H1 (cell line): Measurements from ENCODE around the gene REG1A. TPM values are rescaled to one million over a fixed set of nuclear protein-coding genes. Genes with fewer than 3 reads are reported as not detected.

ENCODE experiments used
- CTCF ChIA-PET: fragments of 300-600 bp; sonication (Branson Sonifier 250); formaldehyde crosslinking; loops from one replicate; lab custom pipeline; 2021; ENCODE audit not compliant: partially characterized antibody; lab: Charles Lee
- POLR2A ChIA-PET: fragments of 300-600 bp; sonication (Branson Sonifier 250); formaldehyde crosslinking; loops from one replicate; lab custom pipeline; 2021; ENCODE audit warnings: inconsistent platforms; ENCODE audit not compliant: partially characterized antibody; lab: Charles Lee
- DNase-seq, 2 experiments: peaks; one replicate each; pipeline versions ENCODE4 v3.0.0 to v3.0.0-alpha.2; 2010 to 2022; ENCODE audit warnings: low spot score in 2 of 2, low read depth in 1 of 2, mixed read lengths in 1 of 2
- FAIRE-seq: peaks from 2 replicates; lab custom pipeline; 2011; peaks lifted over from hg19 to GRCh38; lab: Jason Lieb, UNC
- H2AFZ ChIP-seq: 2 replicates; pipeline ENCODE4 v1.8.1; 2012; ENCODE audit warnings: low read length, inconsistent platforms
- H2AK5ac ChIP-seq: 2 replicates; pipeline ENCODE4 v1.6.1; 2013; ENCODE audit warnings: low read depth, low read length
- H2BK120ac ChIP-seq: replicated peaks from 2 replicates; pipeline ENCODE3; 2013; ENCODE audit warnings: low read depth, low read length, inconsistent platforms
- H2BK12ac ChIP-seq: 2 replicates; pipeline ENCODE4 v1.6.1; 2013; ENCODE audit warnings: low read depth, low read length
- H2BK15ac ChIP-seq: 2 replicates; pipeline ENCODE4 v1.6.1; 2013; ENCODE audit warnings: low read length
- H2BK20ac ChIP-seq: 2 replicates; pipeline ENCODE4 v1.6.1; 2013; ENCODE audit warnings: low read length
- H2BK5ac ChIP-seq: 2 replicates; pipeline ENCODE4 v1.6.1; 2013; ENCODE audit warnings: low read depth, low read length
- H3K14ac ChIP-seq: 2 replicates; pipeline ENCODE4 v1.6.1; 2013; ENCODE audit warnings: inconsistent platforms; ENCODE audit not compliant: insufficient read length
- H3K18ac ChIP-seq: 2 replicates; pipeline ENCODE4 v1.6.1; 2013; ENCODE audit warnings: low read length; ENCODE audit errors: extremely low read depth
- H3K23ac ChIP-seq: 2 replicates; pipeline ENCODE4 v1.6.1; 2013; ENCODE audit warnings: inconsistent platforms; ENCODE audit not compliant: insufficient read length
- H3K23me2 ChIP-seq: 2 replicates; pipeline ENCODE4 v1.6.1; 2013; ENCODE audit warnings: low read depth, low read length
- H3K27ac ChIP-seq: 2 replicates; pipeline ENCODE4 v1.6.1; 2011; ENCODE audit warnings: low read depth, low read length, inconsistent platforms
- H3K27me3 ChIP-seq, 4 experiments: replicated peaks in 1 of 4; 1 replicate in 1 of 4; 2 replicates in 3 of 4; pipeline versions ENCODE4 v1.6.1 to v1.8.1; 2011 to 2013; ENCODE audit warnings: low read length in 3 of 4, mild to moderate bottlenecking in 3 of 4, inconsistent platforms in 2 of 4, mixed read lengths in 2 of 4, moderate library complexity in 1 of 4; ENCODE audit not compliant: control insufficient read depth in 3 of 4, insufficient read depth in 3 of 4; ENCODE audit errors: extremely low read depth in 1 of 4
- H3K36me3 ChIP-seq, 4 experiments: 2 replicates each; pipeline versions ENCODE4 v1.6.1 to v1.8.1; 2011 to 2013; ENCODE audit warnings: mild to moderate bottlenecking in 4 of 4, low read length in 3 of 4, moderate library complexity in 2 of 4, control low read depth in 1 of 4, inconsistent platforms in 1 of 4; ENCODE audit not compliant: insufficient read depth in 4 of 4, control insufficient read depth in 2 of 4
- H3K4ac ChIP-seq: replicated peaks from 2 replicates; pipeline ENCODE3; 2013; ENCODE audit warnings: low read length, low read depth, mixed read lengths, inconsistent platforms; ENCODE audit not compliant: insufficient read length
- H3K4me1 ChIP-seq, 4 experiments: replicated peaks in 1 of 4; 1 replicate in 1 of 4; 2 replicates in 3 of 4; pipeline versions ENCODE4 v1.6.1 to v1.8.1; 2011 to 2013; ENCODE audit warnings: low read length in 3 of 4, inconsistent platforms in 2 of 4, mixed read lengths in 1 of 4; ENCODE audit not compliant: insufficient read depth in 4 of 4, control insufficient read depth in 3 of 4
- H3K4me2 ChIP-seq, 2 experiments: 2 replicates each; pipeline versions ENCODE4 v1.6.1 to v1.8.1; 2011 to 2013; ENCODE audit warnings: low read depth in 2 of 2, low read length in 2 of 2, control low read depth in 1 of 2, inconsistent platforms in 1 of 2, mild to moderate bottlenecking in 1 of 2; ENCODE audit not compliant: insufficient read depth in 1 of 2
- H3K4me3 ChIP-seq, 4 experiments: fragments of 200-600, 300-600 bp in 1 of 4; sonication (generic), shearing (Covaris generic), sonication (Bioruptor Twin) in 1 of 4; 2 replicates each; pipeline versions ENCODE4 v1.5.1 to v1.8.1; 2011 to 2016; ENCODE audit warnings: low read length in 4 of 4, low read depth in 3 of 4, control low read depth in 2 of 4, inconsistent platforms in 2 of 4, mild to moderate bottlenecking in 2 of 4, mixed read lengths in 1 of 4, moderate library complexity in 1 of 4; ENCODE audit not compliant: insufficient read depth in 2 of 4; ENCODE audit errors: extremely low read depth in 1 of 4
- H3K56ac ChIP-seq: replicated peaks from 2 replicates; pipeline ENCODE3; 2013; ENCODE audit warnings: low read depth, mild to moderate bottlenecking, mixed read lengths, low read length, inconsistent platforms; ENCODE audit not compliant: insufficient read length
- H3K79me1 ChIP-seq: 2 replicates; pipeline ENCODE4 v1.6.1; 2013; ENCODE audit warnings: low read depth, low read length, control low read depth
- H3K79me2 ChIP-seq, 2 experiments: 2 replicates each; pipeline versions ENCODE4 v1.6.1 to v1.8.1; 2012 to 2013; ENCODE audit warnings: low read length in 2 of 2, mild to moderate bottlenecking in 2 of 2, inconsistent platforms in 1 of 2; ENCODE audit not compliant: insufficient read depth in 2 of 2, control insufficient read depth in 1 of 2
- H3K9ac ChIP-seq, 4 experiments: replicated peaks in 1 of 4; 1 replicate in 1 of 4; 2 replicates in 3 of 4; pipeline versions ENCODE4 v1.6.1 to v1.8.1; 2011 to 2013; ENCODE audit warnings: low read depth in 3 of 4, low read length in 3 of 4, control low read depth in 2 of 4, mild to moderate bottlenecking in 2 of 4, moderate library complexity in 2 of 4, inconsistent platforms in 1 of 4; ENCODE audit errors: extremely low read depth in 1 of 4
- H3K9me3 ChIP-seq, 2 experiments: 2 replicates each; pipeline versions ENCODE4 v1.6.1 to v1.8.1; 2012 to 2013; ENCODE audit warnings: mild to moderate bottlenecking in 2 of 2, moderate library complexity in 2 of 2, control low read depth in 1 of 2, inconsistent platforms in 1 of 2, low read depth in 1 of 2, low read length in 1 of 2, mixed read lengths in 1 of 2; ENCODE audit not compliant: insufficient read depth in 2 of 2
- H4K20me1 ChIP-seq, 2 experiments: replicated peaks in 1 of 2; 2 replicates each; pipeline versions ENCODE3 to v1.8.1; 2011 to 2013; ENCODE audit warnings: inconsistent platforms in 2 of 2, low read length in 2 of 2, mild to moderate bottlenecking in 1 of 2; ENCODE audit not compliant: insufficient read depth in 2 of 2, control insufficient read depth in 1 of 2
- H4K5ac ChIP-seq: 2 replicates; pipeline ENCODE4 v1.6.1; 2013; ENCODE audit warnings: low read length, low read depth, mixed read lengths, inconsistent platforms; ENCODE audit not compliant: insufficient read length
- H4K8ac ChIP-seq: 2 replicates; pipeline ENCODE4 v1.8.0; 2013; ENCODE audit warnings: mild to moderate bottlenecking, moderate library complexity, low read length, inconsistent platforms; ENCODE audit not compliant: insufficient read depth; ENCODE audit errors: extremely low read depth
- H4K91ac ChIP-seq: replicated peaks from 2 replicates; pipeline ENCODE3; 2013; ENCODE audit warnings: low read length, mixed read lengths, inconsistent platforms; ENCODE audit not compliant: insufficient read length
- RXRA ChIP-seq: IDR thresholded peaks from 2 replicates; pipeline ENCODE4 v1.6.1; 2011; ENCODE audit warnings: low read depth, mild to moderate bottlenecking, low read length, moderate library complexity; ENCODE audit not compliant: insufficient read depth
- WGBS, 2 experiments: shearing (Covaris generic) in 1 of 2; methylation state at CpG; one replicate each; pipeline versions ENCODE4 v1.1.6 to v1.1.7; 2013 to 2015; ENCODE audit warnings: low lambda C conversion rate in 2 of 2, mixed read lengths in 2 of 2, inconsistent platforms in 1 of 2, low coverage in 1 of 2, missing lambda C conversion rate in 1 of 2; ENCODE audit not compliant: insufficient replicate concordance in 2 of 2, insufficient coverage in 1 of 2, insufficient read length in 1 of 2; ENCODE audit errors: extremely low coverage in 1 of 2, missing lambda C conversion rate in 1 of 2; 5-methylcytosine and 5-hydroxymethylcytosine counted together
- long read RNA-seq, 2 experiments: library from RNA in 1 of 2; library from capped mRNA in 1 of 2; stranded (forward); transcript quantifications; one replicate each; pipeline ENCODE4 v2.0.0, GENCODE V29; 2021; ENCODE audit warnings: inconsistent platforms in 1 of 2
- polyA minus RNA-seq, 3 experiments: library from RNA; depleted of rRNA, polyadenylated mRNA; stranded (reverse); fragments of >200 nt; gene quantifications; 1 replicate in 2 of 3; 2 replicates in 1 of 3; pipeline ENCODE4 v1.2.3, GENCODE V29; 2011
- polyA plus RNA-seq, 7 experiments: library from polyadenylated mRNA; depleted of rRNA in 3 of 7; stranded (reverse) in 5 of 7; unstranded in 2 of 7; fragments of >200 nt in 5 of 7; fragments of 200-250 nt in 2 of 7; gene quantifications; 1 replicate in 5 of 7; 2 replicates in 1 of 7; 4 replicates in 1 of 7; pipeline versions ENCODE4 v1.2.1 to v1.2.3, GENCODE V29; 2011 to 2013; ENCODE audit warnings: missing spikeins in 2 of 7, mixed read lengths in 2 of 7
- total RNA-seq: library from RNA; stranded (reverse); fragmentation: NEBNext Ultra II Directional; extraction: Animal tissue kit (Norgen Biotek cat#: 25700); gene quantifications from 2 replicates; pipeline ENCODE4 v1.2.1, GENCODE V29; 2021

REG1A gene, protein sequence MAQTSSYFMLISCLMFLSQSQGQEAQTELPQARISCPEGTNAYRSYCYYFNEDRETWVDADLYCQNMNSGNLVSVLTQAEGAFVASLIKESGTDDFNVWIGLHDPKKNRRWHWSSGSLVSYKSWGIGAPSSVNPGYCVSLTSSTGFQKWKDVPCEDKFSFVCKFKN
- not detected in 2 replicates for total RNA-seq
- not detected in 2 replicates for polyA plus RNA-seq (2011; rRNA removed)
- 0.14 TPM for polyA plus RNA-seq (2011; cell fraction: cytosol; rRNA removed)
- 0.68 TPM for polyA plus RNA-seq (2011; cell fraction: nucleus; rRNA removed)
- polyA plus RNA-seq (2012, experiment 1 of 2) = not detected in 4 replicates
- not detected for polyA plus RNA-seq (2012, experiment 2 of 2)
- not detected for polyA plus RNA-seq (2013, experiment 1 of 2)
- polyA plus RNA-seq (2013, experiment 2 of 2) = 0.07 TPM
- not detected in 2 replicates for polyA minus RNA-seq (2011; rRNA and poly(A)+ RNA removed)
- not detected for polyA minus RNA-seq (2011; cell fraction: cytosol; rRNA and poly(A)+ RNA removed)
- polyA minus RNA-seq (2011; cell fraction: nucleus; rRNA and poly(A)+ RNA removed) = not detected
- long read RNA-seq, experiment 1 = 0 reads
- long read RNA-seq, experiment 2 = 0 reads

DNA sequence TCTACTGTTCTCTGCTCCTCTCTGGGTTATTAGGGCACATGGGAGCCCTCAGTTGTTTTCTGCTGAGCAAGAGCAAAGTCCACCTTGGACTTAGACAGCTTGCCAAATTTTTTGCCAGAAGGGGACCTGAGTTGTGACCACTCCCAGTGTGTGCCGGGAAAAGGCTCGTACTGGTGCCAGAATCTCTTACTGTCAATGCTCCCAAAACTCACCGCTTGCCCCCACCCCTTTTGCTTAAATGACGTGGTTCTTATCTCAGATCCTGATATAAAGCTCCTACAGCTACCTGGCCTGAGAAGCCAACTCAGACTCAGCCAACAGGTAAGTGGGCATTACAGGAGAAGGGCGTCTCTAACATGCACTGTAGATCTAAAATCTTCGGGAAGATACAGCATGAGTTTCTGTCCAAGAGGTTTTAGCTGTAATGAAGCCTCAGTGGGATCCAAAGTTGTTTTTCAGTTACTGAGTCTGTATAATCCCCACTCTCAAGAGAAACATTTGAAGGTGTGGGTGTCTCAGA lies at the start of gene REG1A:
REG1A (plus strand) TSS at position 295 of the 520 bp plus-strand sequence. CDS start 374 bp downstream, outside the sequence.
- CTCF ChIA-PET = no interaction called here
- Histone ChIP-seq H3K27ac (no peak within 1 kb of the TSS), H2BK15ac (no peak within 1 kb of the TSS), H2BK12ac (no peak within 1 kb of the TSS), H3K27me3 (no peaks in the 10 kb centered on the region), H2BK5ac (no peak within 1 kb of the TSS), H3K23me2 (no peaks in the 10 kb centered on the region), H2AK5ac (no peak within 1 kb of the TSS), H2AFZ (no peak within 1 kb of the TSS), H3K23ac (no peak within 1 kb of the TSS), H2BK120ac (no peak within 1 kb of the TSS), H3K4me2 (no peak within 1 kb of the TSS), H3K36me3 (no peaks in the 10 kb centered on the region), H3K4ac (no peak within 1 kb of the TSS), H3K4me1 (no peaks in the 10 kb centered on the region), H3K56ac (no peak within 1 kb of the TSS), H3K18ac (no peak within 1 kb of the TSS), H3K9me3 (no peaks in the 10 kb centered on the region), H3K79me1 (no peaks in the 10 kb centered on the region), H3K79me2 (no peaks in the 10 kb centered on the region), H4K91ac (no peak within 1 kb of the TSS), H3K14ac (no peak within 1 kb of the TSS), H4K20me1 (no peaks in the 10 kb centered on the region), H4K8ac (no peak within 1 kb of the TSS), H2BK20ac (no peak within 1 kb of the TSS), H3K9ac (no peak within 1 kb of the TSS), H4K5ac (no peak within 1 kb of the TSS), H3K4me3 (no peak within 1 kb of the TSS)
- DNase-seq (no peak), FAIRE-seq (no peak)
- WGBS, 2 experiments = 77% methylated on average over 6 of the region's 6 CpGs; no CpG with 5 or more reads in 1 of the 2 experiments
- POLR2A ChIA-PET = no interaction called here
- no peak for TF ChIP-seq RXRA
